Chondrocyte (in vitro differentiated cells): ENCODE data around the gene PTPRE. TPM values are rescaled to one million over a fixed set of nuclear protein-coding genes. Genes with fewer than 3 reads are reported as not detected.

Source experiments
- DNase-seq: peaks from one replicate; pipeline ENCODE4 v3.0.0; 2021; ENCODE audit warnings: mixed read lengths, low spot score
- H3K27ac Mint-ChIP-seq: one replicate; pipeline ENCODE4 v1.8.0; 2021; ENCODE audit warnings: mild to moderate bottlenecking, moderate library complexity, mixed read lengths; ENCODE audit not compliant: unreplicated experiment
- H3K27me3 Mint-ChIP-seq: 2 replicates; pipeline ENCODE4 v1.8.0; 2021; ENCODE audit warnings: low read depth, mixed read lengths
- H3K36me3 Mint-ChIP-seq: 2 replicates; pipeline ENCODE4 v1.8.0; 2021; ENCODE audit warnings: low read depth, mixed read lengths
- H3K4me1 Mint-ChIP-seq: 2 replicates; pipeline ENCODE4 v1.8.0; 2021; ENCODE audit warnings: low read depth, mild to moderate bottlenecking, mixed read lengths
- H3K4me3 Mint-ChIP-seq: one replicate; pipeline ENCODE4 v1.8.0; 2021; ENCODE audit warnings: mild to moderate bottlenecking, moderate library complexity, mixed read lengths; ENCODE audit not compliant: unreplicated experiment
- H3K9me3 Mint-ChIP-seq: 2 replicates; pipeline ENCODE4 v1.8.0; 2021; ENCODE audit warnings: low read depth, mixed read lengths
- CTCF ChIP-seq: fragments of 200-600 bp; sonication (generic); IDR thresholded peaks from 2 replicates; pipeline ENCODE4 v1.5.0; 2021; ENCODE audit warnings: antibody characterized with exemption, mild to moderate bottlenecking, moderate library complexity
- total RNA-seq: library from RNA; stranded (reverse); gene quantifications from 3 replicates; pipeline ENCODE4 v1.2.1, GENCODE V29; 2021

Gene PTPRE
- total RNA-seq, 1 donor from 2014 or later, result 6.2 TPM

- Mint-ChIP-seq H3K4me1 (peaks cover 11% of the 10 kb centered on the region), H3K9me3 (peaks cover 7% of the 10 kb centered on the region), H3K4me3 (no peak overlapping the region), H3K27ac (no peak overlapping the region), H3K36me3 (peaks cover 2% of the 10 kb centered on the region), H3K27me3 (peaks cover 7% of the 10 kb centered on the region)
- TF ChIP-seq CTCF, result no peak
- no peak for DNase-seq
These were observed 12.8 kb upstream of the PTPRE start for GRCh38 chr10:127894146-127894545.

- no peak overlapping the region for H3K4me3 Mint-ChIP-seq
- peaks cover 2% of the 10 kb centered on the region for H3K36me3 Mint-ChIP-seq
- no peak for DNase-seq
- peaks cover 7% of the 10 kb centered on the region for H3K27me3 Mint-ChIP-seq
- H3K27ac Mint-ChIP-seq, result no peak overlapping the region
- peaks cover 6% of the 10 kb centered on the region for H3K4me1 Mint-ChIP-seq
- TF ChIP-seq CTCF, result no peak
- peaks cover 7% of the 10 kb centered on the region for H3K9me3 Mint-ChIP-seq
These were observed 10.3 kb upstream of the PTPRE start for GRCh38 chr10:127896590-127896989.

GRCh38 chr10:127897177-127897576 lies 9.7 kb upstream of the PTPRE start:
- peaks cover 2% of the 10 kb centered on the region for H3K36me3 Mint-ChIP-seq

GRCh38 chr10:127899766-127900387 lies 7.0 kb upstream of the PTPRE start:
- Mint-ChIP-seq H3K27ac (no peak overlapping the region), H3K27me3 (peaks cover 8% of the 10 kb centered on the region), H3K4me1 (peaks cover 6% of the 10 kb centered on the region), H3K36me3 (peaks cover 2% of the 10 kb centered on the region), H3K4me3 (no peak overlapping the region), H3K9me3 (peaks cover 7% of the 10 kb centered on the region)
- no peak for DNase-seq
- no peak for TF ChIP-seq CTCF

More at GRCh38 chr10:127897177-127897576, 9.7 kb upstream of the PTPRE start:
- no peak for TF ChIP-seq CTCF
- no peak for DNase-seq
- no peak overlapping the region for H3K4me3 Mint-ChIP-seq
- peaks cover 6% of the 10 kb centered on the region for H3K4me1 Mint-ChIP-seq
- peaks cover 7% of the 10 kb centered on the region for H3K27me3 Mint-ChIP-seq
- no peak overlapping the region for H3K27ac Mint-ChIP-seq
- peaks cover 7% of the 10 kb centered on the region for H3K9me3 Mint-ChIP-seq

- H3K9me3 Mint-ChIP-seq, result no peaks in the 10 kb centered on the region
- peaks cover 4% of the 10 kb centered on the region for H3K27me3 Mint-ChIP-seq
- peaks cover 16% of the 10 kb centered on the region for H3K4me1 Mint-ChIP-seq
- H3K4me3 Mint-ChIP-seq, result no peak overlapping the region
- TF ChIP-seq CTCF, result no peak
- no peak for DNase-seq
- H3K36me3 Mint-ChIP-seq, result no peaks in the 10 kb centered on the region
- no peak overlapping the region for H3K27ac Mint-ChIP-seq
These were observed 3.1 kb upstream of the PTPRE start for GRCh38 chr10:127903789-127904188.
